Activated CD4-positive, alpha-beta memory T cell treated with anti-CD3 and anti-CD28 coated beads, Interleukin-2, amount 10 ng/mL, durations not matched to agents 7 days and 5 days (primary cell): ENCODE measurements around the gene ZBTB47. TPM values are rescaled to one million over a fixed set of nuclear protein-coding genes. Genes with fewer than 3 reads are reported as not detected.

Source experiments
- CTCF ChIA-PET: fragments of 350-600 bp; sonication (Branson Sonifier 250); formaldehyde crosslinking; loops from one replicate; lab custom pipeline; 2021; ENCODE audit warnings: antibody characterized with exemption, inconsistent platforms; lab: Charles Lee
- POLR2A ChIA-PET: fragments of 350-600 bp; sonication (Branson Sonifier 250); formaldehyde crosslinking; loops from one replicate; lab custom pipeline; 2021; ENCODE audit warnings: antibody characterized with exemption; lab: Charles Lee
- DNase-seq: peaks from one replicate; pipeline ENCODE4 v3.0.0-alpha.2; 2020
- H3K27ac Mint-ChIP-seq: one replicate; pipeline ENCODE4 v1.8.0; 2021; ENCODE audit warnings: mild to moderate bottlenecking, mixed read lengths
- H3K27me3 Mint-ChIP-seq: one replicate; pipeline ENCODE4 v1.8.0; 2021; ENCODE audit warnings: mixed read lengths
- H3K36me3 Mint-ChIP-seq: one replicate; pipeline ENCODE4 v1.8.0; 2021; ENCODE audit warnings: low read depth, mixed read lengths
- H3K4me1 Mint-ChIP-seq: one replicate; pipeline ENCODE4 v1.8.0; 2021; ENCODE audit warnings: mixed read lengths
- H3K4me3 Mint-ChIP-seq: one replicate; pipeline ENCODE4 v1.8.0; 2021; ENCODE audit warnings: mild to moderate bottlenecking, mixed read lengths
- H3K9me3 Mint-ChIP-seq: one replicate; pipeline ENCODE4 v1.8.0; 2021; ENCODE audit warnings: mixed read lengths
- total RNA-seq, 2 experiments: library from RNA; stranded (reverse); gene quantifications; one replicate each; pipeline ENCODE4 v1.2.3, GENCODE V29; 2021

The ZBTB47 gene
- total RNA-seq, 2 experiments from 2014 or later: 0.93 to 1.1 TPM

- Mint-ChIP-seq H3K36me3 (no peaks in the 10 kb centered on the region), H3K4me1 (peaks cover 22% of the 10 kb centered on the region), H3K9me3 (no peaks in the 10 kb centered on the region), H3K27ac (no peak within 1 kb of the TSS), H3K27me3 (peaks cover 4% of the 10 kb centered on the region), H3K4me3 (no peak within 1 kb of the TSS)
- ChIA-PET POLR2A (no interaction called here), CTCF (no interaction called here)
- DNase-seq: no peak
Measured at GRCh38 chr3:42702066-42702951, 48.8 kb downstream of the ZBTB47 start, which contains the start of gene HHATL. HHATL (minus strand) TSS chr3:42702798; CDS start chr3:42700826, 1,972 bp downstream.

- Mint-ChIP-seq H3K9me3 (no peaks in the 10 kb centered on the region), H3K27ac (no peak overlapping the region), H3K4me1 (peaks cover 22% of the 10 kb centered on the region), H3K4me3 (no peak overlapping the region), H3K36me3 (no peaks in the 10 kb centered on the region), H3K27me3 (peaks cover 4% of the 10 kb centered on the region)
- CTCF ChIA-PET: no interaction called here
- no peak for DNase-seq
- POLR2A ChIA-PET: no interaction called here
Measured at GRCh38 chr3:42702982-42703694, 49.6 kb downstream of the ZBTB47 start.

GRCh38 chr3:42703695-42704025 lies 50.2 kb downstream of the ZBTB47 start:
- POLR2A ChIA-PET: no interaction called here
- Mint-ChIP-seq H3K36me3 (no peaks in the 10 kb centered on the region), H3K9me3 (no peaks in the 10 kb centered on the region), H3K4me3 (no peak overlapping the region), H3K27ac (no peak overlapping the region), H3K4me1 (peaks cover 17% of the 10 kb centered on the region), H3K27me3 (peaks cover 4% of the 10 kb centered on the region)
- DNase-seq: no peak
- CTCF ChIA-PET: no interaction called here

- H3K4me3 Mint-ChIP-seq: no peak overlapping the region
- POLR2A ChIA-PET: no interaction called here
- H3K27ac Mint-ChIP-seq: no peak overlapping the region
- H3K9me3 Mint-ChIP-seq: no peaks in the 10 kb centered on the region
- DNase-seq: no peak
- peaks cover 12% of the 10 kb centered on the region for H3K4me1 Mint-ChIP-seq
- CTCF ChIA-PET: no interaction called here
- no peaks in the 10 kb centered on the region for H3K36me3 Mint-ChIP-seq
- H3K27me3 Mint-ChIP-seq: peaks cover 4% of the 10 kb centered on the region
Measured at GRCh38 chr3:42704136-42704841, 50.8 kb downstream of the ZBTB47 start.

- no peaks in the 10 kb centered on the region for H3K9me3 Mint-ChIP-seq
- peaks cover 7% of the 10 kb centered on the region for H3K4me1 Mint-ChIP-seq
- no peaks in the 10 kb centered on the region for H3K36me3 Mint-ChIP-seq
- ChIA-PET POLR2A (no interaction called here), CTCF (no interaction called here)
- no peaks in the 10 kb centered on the region for H3K27me3 Mint-ChIP-seq
- H3K4me3 Mint-ChIP-seq: no peak overlapping the region
- DNase-seq: peak; percentile 13
- H3K27ac Mint-ChIP-seq: no peak overlapping the region
Measured at GRCh38 chr3:42705058-42705767, 51.7 kb downstream of the ZBTB47 start.

- H3K36me3 Mint-ChIP-seq: no peaks in the 10 kb centered on the region
- no peaks in the 10 kb centered on the region for H3K9me3 Mint-ChIP-seq
- H3K27ac Mint-ChIP-seq: no peak overlapping the region
- H3K27me3 Mint-ChIP-seq: no peaks in the 10 kb centered on the region
- H3K4me3 Mint-ChIP-seq: no peak overlapping the region
- peaks cover 5% of the 10 kb centered on the region for H3K4me1 Mint-ChIP-seq
- ChIA-PET CTCF (no interaction called here), POLR2A (no interaction called here)
- DNase-seq: peak; percentile 13
Measured at GRCh38 chr3:42705962-42706585, 52.6 kb downstream of the ZBTB47 start.

- peak; percentile 2 for DNase-seq
- Mint-ChIP-seq H3K4me3 (no peak overlapping the region), H3K4me1 (no peaks in the 10 kb centered on the region), H3K36me3 (no peaks in the 10 kb centered on the region), H3K9me3 (no peaks in the 10 kb centered on the region), H3K27me3 (no peaks in the 10 kb centered on the region), H3K27ac (no peak overlapping the region)
- ChIA-PET CTCF (no interaction called here), POLR2A (no interaction called here)
Measured at GRCh38 chr3:42706721-42707619, 53.5 kb downstream of the ZBTB47 start.

GRCh38 chr3:42707620-42708355 lies 54.3 kb downstream of the ZBTB47 start:
- Mint-ChIP-seq H3K9me3 (no peaks in the 10 kb centered on the region), H3K27ac (no peak overlapping the region), H3K4me3 (no peak overlapping the region), H3K27me3 (no peaks in the 10 kb centered on the region), H3K4me1 (no peaks in the 10 kb centered on the region), H3K36me3 (no peaks in the 10 kb centered on the region)
- CTCF ChIA-PET: interaction anchor here (0.6 kb wide), 1 partner anchor 16 kb away, joined by 3 read pairs; no protein-coding TSS in a partner anchor
- peak; percentile 12 for DNase-seq
- POLR2A ChIA-PET: no interaction called here

- no peaks in the 10 kb centered on the region for H3K36me3 Mint-ChIP-seq
- no peaks in the 10 kb centered on the region for H3K9me3 Mint-ChIP-seq
- no peaks in the 10 kb centered on the region for H3K27me3 Mint-ChIP-seq
- no peak overlapping the region for H3K27ac Mint-ChIP-seq
- ChIA-PET CTCF (no interaction called here), POLR2A (no interaction called here)
- no peaks in the 10 kb centered on the region for H3K4me1 Mint-ChIP-seq
- DNase-seq: peak; percentile 14
- H3K4me3 Mint-ChIP-seq: no peak overlapping the region
Measured at GRCh38 chr3:42708611-42709151, 55.2 kb downstream of the ZBTB47 start.

GRCh38 chr3:42709621-42710020 lies 56.1 kb downstream of the ZBTB47 start:
- H3K4me1 Mint-ChIP-seq: no peaks in the 10 kb centered on the region
- ChIA-PET POLR2A (no interaction called here), CTCF (no interaction called here)
- H3K27me3 Mint-ChIP-seq: peaks cover 4% of the 10 kb centered on the region
- H3K36me3 Mint-ChIP-seq: no peaks in the 10 kb centered on the region
- H3K4me3 Mint-ChIP-seq: no peak overlapping the region
- H3K9me3 Mint-ChIP-seq: no peaks in the 10 kb centered on the region
- no peak overlapping the region for H3K27ac Mint-ChIP-seq
- DNase-seq: peak; percentile 11
